Sigmoid colon (tissue), 7 donors: ENCODE measurements around the gene CDC42BPB. TPM values are rescaled to one million over a fixed set of nuclear protein-coding genes. Genes with fewer than 3 reads are reported as not detected.
A peak's percentile ranks its signal among the peaks of the same experiment; 100 is the strongest.

ENCODE experiments used
- DNase-seq: peaks from one replicate; pipeline ENCODE4 v3.0.0-alpha.2; 2019
- H3K27ac ChIP-seq, 4 donors: fragments of 200-600 bp; sonication (generic); one replicate each; pipeline ENCODE4 v1.5.1; 2016 to 2019; ENCODE audit warnings: mild to moderate bottlenecking in 1 of 4
- H3K27me3 ChIP-seq, 3 donors: fragments of 200-600 bp; sonication (generic); one replicate each; pipeline ENCODE4 v1.5.1; 2019; ENCODE audit warnings: mild to moderate bottlenecking in 1 of 3
- H3K36me3 ChIP-seq, 4 donors: fragments of 200-600 bp; sonication (generic); one replicate each; pipeline ENCODE4 v1.5.1; 2016 to 2019
- H3K4me1 ChIP-seq, 4 donors: fragments of 200-600 bp; sonication (generic); one replicate each; pipeline ENCODE4 v1.5.1; 2017 to 2019
- H3K4me3 ChIP-seq, 4 donors: fragments of 200-600 bp; sonication (generic); one replicate each; pipeline ENCODE4 v1.5.1; 2017 to 2019; ENCODE audit warnings: mild to moderate bottlenecking in 2 of 4, moderate library complexity in 1 of 4
- H3K9me3 ChIP-seq, 4 donors: fragments of 200-600 bp in 3 of 4; sonication (generic) in 3 of 4; one replicate each; pipeline versions ENCODE4 v1.5.1 to v1.6.1; 2013 to 2019
- CTCF ChIP-seq, 4 experiments: fragments of 450-650 bp in 3 of 4; fragments of 200-600 bp in 1 of 4; IDR thresholded peaks; one replicate each; pipeline ENCODE4 v1.5.1; 2016 to 2019; ENCODE audit warnings: antibody characterized with exemption in 4 of 4, mild to moderate bottlenecking in 3 of 4, moderate library complexity in 2 of 4
- EP300 ChIP-seq, 4 donors: sonication (generic); formaldehyde crosslinking; IDR thresholded peaks; one replicate each; pipeline ENCODE4 v1.6.1; 2017; ENCODE audit warnings: antibody characterized with exemption in 4 of 4
- POLR2A ChIP-seq, 2 donors: fragments of 450-650 bp; IDR thresholded peaks; one replicate each; pipeline ENCODE4 v1.6.1; 2016; ENCODE audit warnings: antibody characterized with exemption in 2 of 2, mild to moderate bottlenecking in 2 of 2, moderate library complexity in 2 of 2
- POLR2AphosphoS5 ChIP-seq, 4 donors: sonication (generic); formaldehyde crosslinking; IDR thresholded peaks; one replicate each; pipeline ENCODE4 v1.6.1; 2017; ENCODE audit warnings: antibody characterized with exemption in 4 of 4
- WGBS, 2 donors: extraction: QIAGEN DNeasy Blood & Tissue Kit; methylation state at CpG; one replicate each; pipeline ENCODE4 v1.1.7; 2013; 5-methylcytosine and 5-hydroxymethylcytosine counted together
- intact Hi-C: fragments of 100-400 bp; cut with DNase I; formaldehyde crosslinking; loops from one replicate; pipeline ENCODE4 v1.15.1; 2023
- polyA plus RNA-seq, 3 donors: library from polyadenylated mRNA; stranded (reverse); fragments of 200-250 nt; gene quantifications; one replicate each; pipeline ENCODE4 v1.2.3, GENCODE V29; 2013
- total RNA-seq, 4 donors: library from RNA; depleted of rRNA; stranded (reverse); fragments of >200 nt; gene quantifications; one replicate each; pipeline ENCODE4 v1.1.0, GENCODE V29; 2016
- donor health status: healthy with polysubstance abuse.
- donor health status: Bipolar disorder and iron deficiency.
- donor health status: healthy.

The CDC42BPB gene
- total and polyA plus RNA-seq, 7 donors = 18.0 to 82.3 (median 58.5) TPM

GRCh38 chr14:102925646-102926045 is 131.7 kb downstream of the CDC42BPB start:
- no peak overlapping the region for H3K4me3 ChIP-seq
- WGBS, 2 donors = 88 to 89% methylated on average over 11 of the region's 11 CpGs
- H3K27me3 ChIP-seq = peaks cover 49 to 81% (median 66%) of the 10 kb centered on the region in 3 donors
- no peak overlapping the region for H3K27ac ChIP-seq
- H3K9me3 ChIP-seq = no peaks in the 10 kb centered on the region
- TF ChIP-seq POLR2A (IDR thresholded peaks at IDR 0.05) (no peak), CTCF (IDR thresholded peaks at IDR 0.05) (no peak), EP300 (IDR thresholded peaks at IDR 0.05) (no peak), POLR2AphosphoS5 (IDR thresholded peaks at IDR 0.05) (no peak)
- intact Hi-C loops = no loop called here
- peaks cover 0 to 41% (median 38%) of the 10 kb centered on the region in 4 donors for H3K4me1 ChIP-seq
- H3K36me3 ChIP-seq = no peaks in the 10 kb centered on the region
- DNase-seq = no peak

GRCh38 chr14:102924632-102925588 is 132.4 kb downstream of the CDC42BPB start:
- no peak for DNase-seq
- Histone ChIP-seq H3K9me3 (no peaks in the 10 kb centered on the region), H3K4me1 (peaks cover 0 to 34% (median 30%) of the 10 kb centered on the region in 4 donors), H3K27ac (no peak overlapping the region), H3K4me3 (no peak overlapping the region), H3K36me3 (no peaks in the 10 kb centered on the region), H3K27me3 (peaks cover 42 to 73% (median 58%) of the 10 kb centered on the region in 3 donors)
- intact Hi-C loops = no loop called here
- TF ChIP-seq POLR2A (IDR thresholded peaks at IDR 0.05) (no peak), EP300 (IDR thresholded peaks at IDR 0.05) (no peak), POLR2AphosphoS5 (IDR thresholded peaks at IDR 0.05) (no peak), CTCF (IDR thresholded peaks at IDR 0.05) (no peak)
- WGBS, 2 donors = 82 to 89% methylated on average over 25 of the region's 25 CpGs

- TF ChIP-seq CTCF (IDR thresholded peaks at IDR 0.05) (no peak), POLR2AphosphoS5 (IDR thresholded peaks at IDR 0.05) (no peak), EP300 (IDR thresholded peaks at IDR 0.05) (no peak)
- DNase-seq = no peak
- Histone ChIP-seq H3K4me1 (peaks cover 0 to 24% (median 21%) of the 10 kb centered on the region in 4 donors), H3K36me3 (no peaks in the 10 kb centered on the region), H3K27me3 (peaks cover 33 to 64% (median 49%) of the 10 kb centered on the region in 3 donors), H3K9me3 (no peaks in the 10 kb centered on the region), H3K4me3 (no peak overlapping the region), H3K27ac (no peak overlapping the region)
- intact Hi-C loops = no loop called here
- 46 to 53% methylated on average over 11 of the region's 11 CpGs for WGBS, 2 donors
These were observed 133.3 kb downstream of the CDC42BPB start for GRCh38 chr14:102923925-102924486.

GRCh38 chr14:102923201-102923924 is 134.0 kb downstream of the CDC42BPB start:
- H3K27ac ChIP-seq = no peak overlapping the region
- no peaks in the 10 kb centered on the region for H3K9me3 ChIP-seq
- no peak for DNase-seq
- H3K36me3 ChIP-seq = no peaks in the 10 kb centered on the region
- TF ChIP-seq CTCF (IDR thresholded peaks at IDR 0.05) (no peak), EP300 (IDR thresholded peaks at IDR 0.05) (no peak), POLR2A (IDR thresholded peaks at IDR 0.05) (no peak), POLR2AphosphoS5 (IDR thresholded peaks at IDR 0.05) (no peak)
- H3K4me1 ChIP-seq = peaks cover 0 to 18% (median 15%) of the 10 kb centered on the region in 4 donors
- peak overlapping the region in 3 of 4 donors; percentile 14 to 29 (median 23) for H3K4me3 ChIP-seq
- WGBS, 2 donors = 7 to 10% methylated on average over 53 of the region's 53 CpGs
- intact Hi-C loops = no loop called here
- H3K27me3 ChIP-seq = peaks cover 26 to 58% (median 43%) of the 10 kb centered on the region in 3 donors
